ENCODE measurements around the gene HECTD2.
"Not testable (repeated sequence)": the region's sequence is repeated elsewhere in the genome, so short reads cannot be mapped to it uniquely, and the experiment has no call there.

The HECTD2 gene

DNA sequence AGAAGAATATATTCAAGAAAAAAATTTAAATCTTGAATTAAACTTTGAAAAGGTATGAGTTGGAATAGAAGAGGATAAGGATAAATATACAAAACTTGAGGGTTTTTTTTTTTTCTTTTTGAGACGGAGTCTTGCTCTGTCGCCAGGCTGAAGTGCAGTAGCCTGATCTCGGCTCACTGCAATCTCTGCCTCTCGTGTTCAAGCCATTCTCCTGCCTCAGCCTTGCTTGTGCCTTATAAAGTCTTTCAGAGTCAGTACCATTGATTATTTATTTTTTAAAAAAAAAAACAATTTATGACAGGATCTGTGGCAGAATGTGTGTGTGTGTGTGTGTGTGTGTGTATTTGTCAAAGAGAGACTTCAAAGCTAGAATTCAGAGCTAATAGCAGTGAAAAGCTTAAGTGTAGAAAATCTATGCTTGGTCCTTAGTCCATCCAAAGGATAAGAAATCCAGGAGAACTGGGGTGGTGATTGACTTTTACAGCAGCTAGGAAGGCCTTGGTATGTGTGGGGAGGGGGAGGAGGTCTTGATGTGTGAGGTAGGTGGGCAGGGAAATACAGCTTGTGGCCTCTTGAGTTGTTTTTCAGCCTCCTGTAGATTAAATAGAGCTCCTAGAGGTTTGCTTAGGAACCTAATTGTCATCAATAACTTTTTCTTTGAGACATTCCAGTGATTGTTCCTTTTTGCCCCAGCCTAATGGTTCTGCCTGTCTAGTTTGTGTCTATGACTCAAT lies 2.4 kb downstream of the HECTD2 start:
- DNase-seq, result no peak

DNA sequence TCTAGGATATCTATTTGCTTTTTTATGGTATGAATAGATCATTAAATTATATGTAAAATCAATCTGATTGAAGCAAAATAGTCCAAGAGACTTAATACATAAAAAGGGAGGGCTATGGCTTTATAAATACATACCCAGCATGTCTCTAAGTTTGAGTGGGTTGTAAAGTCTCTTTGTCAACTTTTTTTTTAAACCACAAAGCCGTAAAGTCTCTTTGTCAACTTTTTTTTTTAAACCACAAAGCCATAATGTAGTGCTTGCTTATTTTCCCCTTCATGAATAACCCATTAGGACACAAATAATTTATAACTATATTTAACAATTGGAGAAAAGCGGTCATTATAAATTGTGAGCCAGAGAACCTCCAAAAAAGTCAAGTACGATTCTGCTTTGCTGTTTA lies 5.7 kb downstream of the HECTD2 start:
- DNase-seq, result no peak

DNA sequence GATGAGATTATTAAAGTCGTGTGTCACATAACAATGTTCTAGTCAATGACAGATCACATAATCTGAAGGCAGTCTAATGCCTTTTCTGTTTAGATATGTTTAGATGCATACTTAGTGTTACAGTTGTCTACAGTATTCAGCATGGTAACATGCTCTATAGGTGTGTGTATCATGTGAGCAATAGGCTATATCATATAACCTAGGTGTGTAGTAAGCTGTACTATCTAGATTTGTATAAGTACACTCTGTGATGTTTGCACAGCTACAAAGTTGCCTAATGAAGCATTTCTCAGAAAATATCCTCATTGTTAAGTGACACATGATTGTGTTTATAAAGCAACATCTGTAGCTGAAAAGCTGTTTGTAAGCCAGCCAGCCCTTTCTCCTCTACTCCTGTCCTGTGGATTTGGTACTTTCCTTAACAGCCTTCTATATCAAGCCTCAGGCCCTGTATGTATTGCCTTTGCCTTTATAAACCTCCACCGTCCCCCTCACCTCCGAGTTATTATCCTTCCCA lies 6.3 kb downstream of the HECTD2 start:
- DNase-seq, result no peak

DNA sequence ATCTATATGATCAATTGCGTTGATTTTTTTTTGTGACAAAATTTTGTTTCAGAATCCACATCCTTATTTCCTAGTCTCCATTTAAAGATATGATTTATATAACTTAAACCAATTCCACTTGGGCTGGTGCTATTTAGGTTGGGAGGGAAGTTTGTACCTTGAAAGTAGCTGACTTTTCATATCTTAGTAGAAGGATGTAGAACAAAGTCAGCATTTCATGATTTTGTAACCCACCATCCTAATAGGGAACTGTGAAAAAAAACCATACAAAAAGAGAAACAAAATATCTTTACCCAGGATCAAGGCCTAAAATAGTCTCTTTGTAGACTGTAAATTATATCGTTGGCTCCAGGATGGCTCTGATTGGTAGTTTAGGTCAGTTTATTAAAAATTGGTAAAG lies 8.3 kb downstream of the HECTD2 start:
- DNase-seq, result no peak

DNA sequence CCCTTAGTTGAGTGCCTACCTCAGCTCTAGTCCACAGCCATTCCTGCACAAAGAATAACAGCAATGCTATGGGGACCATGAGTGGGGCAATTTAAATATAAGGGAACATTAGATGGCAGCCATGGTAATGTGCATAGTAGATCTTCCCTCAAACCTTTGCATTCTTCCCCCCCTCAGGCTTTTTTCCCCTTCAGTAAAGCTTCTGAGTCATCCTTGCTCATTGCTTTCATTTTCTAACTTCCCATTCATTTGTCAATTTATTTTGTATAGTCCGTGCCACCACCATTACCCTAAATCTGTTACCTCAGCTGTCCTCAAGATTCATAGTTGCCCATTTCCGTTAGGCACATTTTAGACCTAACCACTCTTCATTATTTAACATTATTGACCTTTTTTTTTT lies 10.7 kb downstream of the HECTD2 start:
- no peak for DNase-seq

DNA sequence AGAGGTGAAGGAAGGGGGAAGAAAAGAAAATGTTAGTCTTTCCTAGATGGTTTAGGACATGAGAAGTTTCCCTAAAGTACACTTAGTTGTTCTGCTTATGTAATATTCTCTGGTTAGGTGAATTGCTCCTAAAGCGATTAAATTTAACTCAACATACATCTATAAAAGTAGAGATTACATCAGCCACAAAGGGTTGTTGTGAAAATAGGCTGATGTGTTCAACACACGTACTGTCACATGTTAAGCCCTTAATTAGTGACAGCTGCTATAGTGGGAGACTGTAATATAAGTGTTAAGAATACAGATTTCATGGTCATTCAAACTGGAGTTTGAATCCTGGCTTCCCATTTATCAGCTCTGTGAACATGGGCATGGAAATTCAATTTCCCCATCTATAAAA lies 12.8 kb downstream of the HECTD2 start:
- no peak for DNase-seq

DNA sequence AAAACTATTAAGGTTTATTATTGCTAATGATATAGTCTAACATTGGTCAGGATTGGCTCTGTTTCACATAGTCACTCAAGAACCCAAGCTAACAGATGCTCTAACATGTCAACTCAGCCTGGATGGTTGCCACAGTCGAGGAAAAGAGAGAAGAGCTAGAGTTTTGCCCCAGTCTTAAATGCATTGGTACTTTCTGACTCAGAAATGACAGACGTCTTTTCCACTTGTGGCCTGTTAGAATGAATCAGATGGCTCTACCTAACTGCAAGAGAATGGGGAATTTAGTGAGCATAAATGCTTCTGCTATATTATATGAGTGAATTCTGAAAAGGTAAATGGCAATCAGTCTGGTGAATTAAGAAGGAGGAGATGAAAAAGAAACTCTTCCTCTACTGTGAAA lies 13.9 kb downstream of the HECTD2 start:
- DNase-seq, result no peak

DNA sequence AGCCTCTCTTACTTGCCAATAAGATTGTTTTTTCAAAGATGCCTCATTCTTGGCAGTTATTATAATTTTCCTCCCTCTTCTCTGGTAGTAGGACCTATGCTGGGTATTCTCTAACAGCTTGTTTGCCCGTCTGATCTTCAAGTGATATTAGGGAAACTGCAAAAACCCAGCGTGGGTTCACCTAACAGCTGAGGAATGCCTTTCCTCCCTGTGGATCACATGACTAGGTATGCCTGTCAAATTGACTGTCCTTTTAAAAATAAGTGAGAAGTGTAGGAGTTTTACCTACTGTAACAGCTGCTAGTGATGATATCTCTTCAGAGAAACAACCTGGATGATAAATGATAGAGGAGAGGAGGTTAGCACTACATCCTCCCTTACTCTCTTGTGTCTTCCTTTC lies 22.0 kb downstream of the HECTD2 start:
- no peak for DNase-seq

DNA sequence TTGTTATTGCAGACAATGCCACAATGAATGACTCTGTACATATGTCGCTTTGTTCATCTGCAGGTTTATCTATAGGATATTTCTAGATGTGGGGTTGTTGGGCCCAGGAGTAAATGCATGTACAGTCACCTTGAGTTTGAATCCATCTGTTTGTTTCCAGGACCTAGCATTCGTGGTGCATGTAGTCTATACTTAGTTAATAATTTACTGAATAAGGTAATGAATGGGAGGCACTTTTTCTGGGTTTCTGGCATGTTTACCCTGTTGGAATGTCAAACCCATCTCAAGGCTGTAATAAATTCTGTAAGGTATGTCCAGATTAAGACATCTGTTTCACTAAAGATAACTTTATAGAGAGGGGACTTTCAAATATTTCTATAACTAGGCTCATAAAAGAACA lies 23.5 kb downstream of the HECTD2 start:
- no peak for DNase-seq

DNA sequence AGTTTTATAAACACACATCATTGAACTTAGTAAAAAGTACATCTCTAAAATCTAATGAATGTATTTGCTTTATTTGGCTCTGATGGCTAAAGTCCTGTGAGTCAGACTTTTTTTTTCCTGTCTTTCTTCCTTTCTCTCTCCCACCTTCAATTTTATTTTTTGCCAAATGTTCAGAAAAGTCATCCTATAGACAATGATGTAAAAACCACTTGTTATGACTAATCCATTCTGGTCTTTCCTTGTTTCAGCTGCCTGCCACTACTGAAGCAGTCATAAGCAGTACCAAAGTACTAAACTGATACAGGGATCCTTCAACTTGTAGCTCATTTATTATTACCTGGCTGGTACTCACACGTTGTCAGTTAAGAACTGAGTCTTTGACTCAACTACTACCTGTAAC lies 23.9 kb downstream of the HECTD2 start:
- no peak for DNase-seq

DNA sequence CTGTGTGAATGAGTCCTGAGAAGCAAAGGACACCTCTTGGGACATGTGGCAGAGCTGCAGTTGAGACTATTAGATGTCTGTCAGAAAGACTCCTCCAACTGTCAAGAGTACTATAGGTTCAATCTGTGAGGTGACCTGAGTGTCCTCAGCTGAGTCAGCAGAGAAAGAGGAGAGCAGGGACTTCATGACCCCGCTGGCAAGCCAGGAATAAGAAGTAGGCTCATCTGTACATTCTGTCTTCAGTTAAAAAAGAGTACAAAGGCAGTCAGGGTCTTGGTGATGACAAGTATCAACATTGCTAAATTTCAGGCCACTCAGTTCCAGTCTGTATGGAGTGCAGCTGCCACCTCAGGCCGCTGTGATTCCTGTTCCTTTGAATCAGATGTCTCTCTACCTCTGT lies 25.1 kb downstream of the HECTD2 start:
- no peak for DNase-seq

DNA sequence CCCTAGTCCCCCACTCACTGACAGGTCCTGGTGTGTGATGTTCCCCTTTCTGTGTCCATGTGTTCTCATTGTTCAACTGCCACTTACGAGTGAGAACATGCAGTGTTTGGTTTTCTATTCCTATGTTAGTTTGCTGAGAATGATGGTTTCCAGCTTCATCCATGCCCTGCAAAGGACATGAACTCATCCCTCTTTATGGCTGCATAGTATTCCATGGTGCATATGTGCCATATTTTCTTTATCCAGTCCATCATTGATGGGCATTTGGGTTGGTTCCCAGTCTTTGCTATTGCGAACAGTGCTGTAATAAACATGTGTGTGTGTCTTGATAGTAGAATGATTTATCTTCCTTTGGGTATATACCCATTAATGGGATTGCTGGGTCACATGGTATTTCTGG lies 28.1 kb downstream of the HECTD2 start:
- not testable (repeated sequence) for DNase-seq

DNA sequence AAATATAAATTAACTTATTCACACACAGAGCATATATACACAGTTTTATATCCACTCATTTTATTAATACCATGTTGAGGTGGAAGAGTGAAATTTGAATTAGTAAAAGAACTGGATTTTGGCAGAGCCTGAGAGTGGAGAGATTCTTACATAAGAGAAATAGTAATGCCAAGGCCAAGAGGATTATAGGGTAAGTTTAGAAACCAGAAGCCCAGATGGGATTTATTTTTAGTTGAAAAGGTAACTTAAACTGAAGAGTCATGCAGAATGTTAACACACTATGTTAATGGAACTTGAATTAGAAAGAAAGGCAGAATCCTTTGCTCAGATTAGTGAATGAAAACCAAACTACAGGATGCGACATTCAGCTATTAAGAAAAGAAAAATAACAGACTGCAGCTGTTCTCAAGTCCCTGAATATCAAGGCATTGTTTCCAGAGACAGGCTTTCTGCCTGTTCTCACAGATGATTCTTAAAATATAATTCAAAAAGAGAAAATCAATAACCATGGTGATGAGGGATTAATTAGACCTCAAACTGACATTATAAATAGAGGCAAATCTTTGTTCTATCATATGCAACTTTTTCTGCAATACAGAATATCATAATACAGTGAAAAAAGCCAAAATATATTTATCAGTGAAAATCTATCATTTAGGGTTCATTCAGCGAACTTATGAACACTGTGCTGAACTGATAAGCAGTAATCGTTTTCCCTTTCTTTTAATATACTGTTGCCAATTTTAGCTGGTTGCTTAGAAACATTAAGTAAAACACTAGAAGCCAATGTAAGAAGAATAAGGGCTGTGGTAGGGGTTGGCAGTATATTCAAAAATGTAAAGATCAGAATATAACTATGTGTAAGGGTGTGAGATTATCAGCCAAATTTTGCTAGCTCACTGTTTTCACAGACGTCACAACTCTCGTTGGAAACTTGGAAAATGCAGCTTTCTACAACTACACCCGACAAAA lies 34.4 kb downstream of the HECTD2 start:
- no peak for DNase-seq

DNA sequence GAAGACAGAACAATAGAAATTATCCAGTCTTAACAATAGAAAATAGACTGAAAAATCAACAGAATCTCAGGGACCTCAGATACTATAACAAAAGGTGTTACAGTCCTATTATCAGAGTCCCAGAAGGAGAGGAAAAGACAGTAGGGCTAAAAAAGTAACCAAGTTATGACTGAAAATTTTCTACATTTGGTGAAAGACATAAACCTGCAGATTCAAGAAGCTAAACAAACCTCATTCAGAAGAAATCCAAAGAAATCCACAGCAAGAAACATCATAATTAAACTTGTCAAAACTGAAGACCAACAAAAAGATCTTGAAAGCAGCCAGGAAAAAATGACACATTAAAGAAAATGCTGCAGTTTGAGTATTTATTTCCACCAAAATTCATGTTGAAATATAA lies 41.9 kb downstream of the HECTD2 start:
- no peak for DNase-seq

DNA sequence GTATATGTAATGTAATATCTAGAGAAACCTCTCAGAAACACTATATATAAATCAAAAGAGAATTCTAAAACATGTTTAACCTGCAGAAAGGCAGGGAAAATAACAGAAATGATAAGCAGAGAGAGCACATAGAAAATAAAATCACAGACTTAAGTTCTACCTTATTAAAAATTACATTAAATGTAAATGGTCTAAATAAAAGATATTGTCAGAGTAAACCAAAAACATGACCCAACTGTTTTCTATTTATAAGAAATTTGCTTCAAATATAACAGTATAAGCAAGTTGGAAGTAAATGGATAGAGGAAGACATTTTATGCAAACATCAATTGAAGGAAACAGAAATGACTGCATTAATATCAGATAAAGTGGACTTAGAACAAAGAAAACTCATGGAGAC lies 43.4 kb downstream of the HECTD2 start:
- DNase-seq, result no peak

DNA sequence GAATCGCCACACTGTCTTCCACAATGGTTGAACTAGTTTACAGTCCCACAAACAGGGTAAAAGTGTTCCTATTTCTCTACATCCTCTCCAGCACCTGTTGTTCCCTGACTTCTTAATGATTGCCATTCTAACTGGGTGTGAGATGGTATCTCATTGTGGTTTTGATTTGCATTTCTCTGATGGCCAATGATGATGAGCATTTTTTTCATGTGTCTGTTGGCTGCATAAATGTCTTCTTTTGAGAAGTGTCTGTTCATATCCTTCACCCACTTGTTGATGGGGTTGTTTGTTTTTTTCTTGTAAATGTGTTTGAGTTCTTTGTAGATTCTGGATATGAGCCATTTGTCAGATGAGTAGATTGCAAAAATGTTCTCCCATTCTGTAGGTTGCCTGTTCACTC lies 45.0 kb downstream of the HECTD2 start:
- not testable (repeated sequence) for DNase-seq

DNA sequence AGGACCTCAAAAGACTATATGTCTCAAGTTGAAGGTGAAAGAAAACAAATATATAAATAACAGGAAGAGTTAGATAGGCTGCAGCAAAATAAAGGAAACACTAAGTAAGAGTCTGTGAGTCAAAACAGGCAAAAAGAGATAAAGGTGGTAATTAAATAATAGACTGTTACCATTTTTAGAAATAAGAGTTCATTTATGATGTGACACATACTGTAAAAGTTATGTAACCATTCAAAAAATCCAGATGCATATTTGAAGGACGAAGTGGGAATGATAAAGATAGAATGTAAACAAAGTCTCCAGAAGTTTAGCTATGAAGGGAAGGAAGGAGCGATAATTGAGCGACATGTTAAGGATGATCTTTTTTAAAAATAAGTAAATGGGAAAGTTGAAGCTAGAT lies 50.5 kb downstream of the HECTD2 start:
- no peak for DNase-seq

DNA sequence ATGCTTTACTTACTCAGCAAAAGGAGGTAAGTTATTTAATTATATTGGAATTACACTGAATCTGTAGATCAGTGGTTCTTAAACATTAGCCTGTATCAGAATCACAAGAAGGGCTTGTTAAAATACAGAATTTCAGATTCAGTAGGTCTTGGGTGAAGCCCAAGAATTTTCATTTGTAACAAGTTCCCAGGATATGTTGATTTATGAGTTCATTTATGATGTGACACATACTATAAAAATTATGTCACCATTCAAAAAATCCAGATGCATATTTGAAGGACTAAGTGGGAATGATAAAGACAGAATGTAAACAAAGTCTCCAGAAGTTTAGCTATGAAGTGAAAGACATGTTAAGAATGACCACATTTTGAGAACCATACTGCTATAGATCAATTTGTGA lies 52.3 kb downstream of the HECTD2 start:
- no peak for DNase-seq

DNA sequence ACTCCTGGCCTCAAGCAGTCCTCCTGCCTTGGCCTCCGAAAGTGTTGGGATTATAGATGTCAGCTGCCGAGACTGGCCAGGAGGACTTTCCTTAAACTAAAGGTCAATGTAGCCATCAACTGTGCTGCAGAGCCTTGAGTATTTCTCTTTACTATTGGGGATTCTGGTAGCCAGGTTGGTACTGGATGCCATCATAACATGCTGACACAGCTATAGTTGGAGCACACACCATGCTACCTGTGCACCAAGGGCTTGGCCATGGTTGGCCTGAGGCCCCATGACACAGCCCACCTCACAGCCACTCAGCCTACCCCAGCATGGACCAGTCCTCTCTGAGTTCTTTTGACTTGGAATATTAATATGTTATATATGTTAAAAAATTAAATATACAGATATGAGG lies 54.4 kb downstream of the HECTD2 start:
- no peak for DNase-seq

DNA sequence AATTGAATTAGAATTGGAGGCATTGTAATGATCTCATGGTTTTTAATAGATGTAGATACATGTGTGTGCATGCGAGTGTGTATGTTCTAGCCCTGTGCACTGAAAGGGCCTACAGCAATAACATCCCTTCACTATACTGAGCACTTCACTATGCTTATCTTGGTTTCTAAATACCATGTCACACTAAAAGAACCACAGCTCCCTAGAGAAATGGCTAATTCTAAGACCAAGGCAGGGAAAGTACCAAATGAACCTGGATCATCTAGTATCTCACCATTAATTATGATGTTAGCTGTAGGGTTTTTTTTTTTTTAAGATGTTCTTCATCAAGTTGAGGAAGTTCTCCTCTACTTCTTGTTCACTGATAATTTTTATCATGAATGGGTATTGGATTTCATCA lies 55.1 kb downstream of the HECTD2 start:
- DNase-seq, result no peak

DNA sequence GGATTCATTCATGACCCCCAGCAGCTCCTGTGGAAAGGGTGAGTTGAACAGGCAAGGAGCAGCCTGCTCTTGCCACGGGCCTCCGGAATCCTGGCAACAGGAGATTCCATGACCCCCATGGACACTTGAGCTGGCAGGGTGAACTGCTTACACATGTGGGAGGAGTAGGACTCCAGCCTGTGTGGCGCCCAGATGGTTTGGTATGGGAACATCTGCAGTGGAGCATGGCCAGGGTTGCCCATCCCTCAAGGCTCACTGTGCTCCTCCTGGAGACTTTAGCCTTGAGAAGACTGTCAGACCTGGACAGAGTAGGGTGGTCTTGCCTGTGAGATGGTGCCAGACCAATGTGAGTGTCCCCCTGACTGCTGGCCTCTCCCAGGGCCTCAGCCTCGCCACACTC lies 57.0 kb downstream of the HECTD2 start:
- DNase-seq, result no peak

DNA sequence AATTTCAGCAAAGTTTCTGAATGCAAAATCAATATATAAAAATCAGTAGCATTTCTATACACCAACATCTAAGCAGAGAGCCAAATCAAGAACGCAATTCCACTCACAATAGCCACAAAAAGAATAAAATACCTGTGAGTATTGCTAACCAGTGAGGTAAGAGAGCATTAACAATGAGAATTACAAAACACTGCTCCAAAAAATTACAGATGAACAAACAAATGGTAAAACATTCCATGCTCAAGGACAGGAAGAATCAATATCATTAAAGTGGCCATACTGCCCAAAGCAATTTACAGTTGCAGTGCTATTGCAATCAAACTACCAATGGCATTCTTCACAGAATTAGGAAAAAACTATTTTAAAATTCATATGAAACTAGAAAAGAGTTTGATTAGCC lies 61.5 kb downstream of the HECTD2 start:
- DNase-seq, result no peak

DNA sequence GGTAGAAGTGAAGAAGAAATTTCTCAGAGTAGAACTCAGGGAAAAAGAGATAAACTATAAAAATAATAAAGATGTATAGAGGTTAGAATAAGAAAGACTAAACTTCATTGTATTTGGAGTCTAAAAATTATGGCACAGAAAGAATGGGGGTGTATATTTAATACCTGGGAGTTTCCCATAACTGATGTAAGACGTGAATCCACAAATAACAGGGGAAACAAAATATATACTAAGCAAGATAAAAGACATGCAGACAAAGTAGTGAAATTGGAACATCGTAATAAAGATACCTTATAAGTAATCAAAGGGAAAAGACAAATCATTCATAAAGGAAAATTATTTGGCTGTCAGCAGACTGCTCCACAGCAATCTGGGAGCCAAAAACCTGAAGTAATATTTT lies 62.8 kb downstream of the HECTD2 start:
- DNase-seq, result no peak

DNA sequence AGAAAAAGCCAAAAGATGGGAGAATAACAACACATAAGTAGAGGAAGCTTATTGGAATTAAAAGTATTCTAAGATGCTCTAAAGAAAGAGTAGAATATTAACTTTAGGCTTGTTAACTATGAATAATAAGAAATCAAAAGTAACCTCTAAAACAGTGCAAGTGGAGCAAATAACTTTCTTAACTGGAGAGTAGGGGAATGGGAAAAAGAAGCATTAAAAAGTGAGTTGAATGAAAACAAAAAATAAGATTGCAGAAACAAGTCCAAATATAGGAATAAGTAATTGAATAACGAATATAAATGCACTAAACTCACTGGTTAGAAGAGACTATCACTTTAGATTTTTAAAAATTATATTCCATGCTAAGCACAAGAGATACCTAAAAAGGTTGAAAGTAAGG lies 63.9 kb downstream of the HECTD2 start:
- no peak for DNase-seq
